ENCODE data around the gene JAZF1.

JAZF1 gene

GRCh38 chr7:27953777-27954176 is 226.8 kb downstream of the JAZF1 start:
- no peak overlapping the region for H3K27ac ChIP-seq (ENCODE audit: low read depth, low read length, severe bottlenecking)
- H3K9me3 ChIP-seq (ENCODE audit: control insufficient read depth, low read length), result no peaks in the 10 kb centered on the region
- no peak overlapping the region for H3K4me3 ChIP-seq (ENCODE audit: extremely low read depth, insufficient read depth, low read length, poor library complexity, severe bottlenecking)
- H3K36me3 ChIP-seq (ENCODE audit: control insufficient read depth, insufficient read depth, low read length), result no peaks in the 10 kb centered on the region
- no peaks in the 10 kb centered on the region for H3K4me1 ChIP-seq (ENCODE audit: control insufficient read depth, insufficient read depth, low read length, poor library complexity, severe bottlenecking)
- WGBS, 2 experiments (ENCODE audit: insufficient coverage in 2 of 2), result 100% methylated on average over 1 of the region's 1 CpG; no CpG with 5 or more reads in 1 of the 2 experiments

- no peaks in the 10 kb centered on the region for H3K4me1 ChIP-seq (ENCODE audit: control insufficient read depth, insufficient read depth, low read length, poor library complexity, severe bottlenecking)
- no peak overlapping the region for H3K4me3 ChIP-seq (ENCODE audit: extremely low read depth, insufficient read depth, low read length, poor library complexity, severe bottlenecking)
- no peaks in the 10 kb centered on the region for H3K36me3 ChIP-seq (ENCODE audit: control insufficient read depth, insufficient read depth, low read length)
- WGBS, 2 experiments (ENCODE audit: insufficient coverage in 2 of 2), result no CpG with 5 or more reads among the region's 1 CpG
- no peaks in the 10 kb centered on the region for H3K9me3 ChIP-seq (ENCODE audit: control insufficient read depth, low read length)
- H3K27ac ChIP-seq (ENCODE audit: low read depth, low read length, severe bottlenecking), result no peak overlapping the region
Measured at GRCh38 chr7:27953361-27953760, 227.2 kb downstream of the JAZF1 start.

- H3K36me3 ChIP-seq (ENCODE audit: control insufficient read depth, insufficient read depth, low read length), result no peaks in the 10 kb centered on the region
- no peak overlapping the region for H3K27ac ChIP-seq (ENCODE audit: low read depth, low read length, severe bottlenecking)
- no peak overlapping the region for H3K4me3 ChIP-seq (ENCODE audit: extremely low read depth, insufficient read depth, low read length, poor library complexity, severe bottlenecking)
- H3K4me1 ChIP-seq (ENCODE audit: control insufficient read depth, insufficient read depth, low read length, poor library complexity, severe bottlenecking), result no peaks in the 10 kb centered on the region
- no peaks in the 10 kb centered on the region for H3K9me3 ChIP-seq (ENCODE audit: control insufficient read depth, low read length)
- WGBS, 2 experiments (ENCODE audit: insufficient coverage in 2 of 2), result 100% methylated on average over 1 of the region's 3 CpGs; no CpG with 5 or more reads in 1 of the 2 experiments
Measured at GRCh38 chr7:27952456-27953285, 227.9 kb downstream of the JAZF1 start.

GRCh38 chr7:27950123-27950522 is 230.5 kb downstream of the JAZF1 start:
- H3K36me3 ChIP-seq (ENCODE audit: control insufficient read depth, insufficient read depth, low read length), result no peaks in the 10 kb centered on the region
- no peaks in the 10 kb centered on the region for H3K9me3 ChIP-seq (ENCODE audit: control insufficient read depth, low read length)
- no peaks in the 10 kb centered on the region for H3K4me1 ChIP-seq (ENCODE audit: control insufficient read depth, insufficient read depth, low read length, poor library complexity, severe bottlenecking)
- WGBS, 2 experiments (ENCODE audit: insufficient coverage in 2 of 2), result 80 to 94% methylated on average over 2 to 3 of the region's 3 CpGs
- no peak overlapping the region for H3K27ac ChIP-seq (ENCODE audit: low read depth, low read length, severe bottlenecking)
- H3K4me3 ChIP-seq (ENCODE audit: extremely low read depth, insufficient read depth, low read length, poor library complexity, severe bottlenecking), result no peak overlapping the region

GRCh38 chr7:27948861-27949260 is 231.7 kb downstream of the JAZF1 start:
- no peaks in the 10 kb centered on the region for H3K9me3 ChIP-seq (ENCODE audit: control insufficient read depth, low read length)
- 90% methylated on average over 2 of the region's 3 CpGs for WGBS, 2 experiments (ENCODE audit: insufficient coverage in 2 of 2)
- H3K4me1 ChIP-seq (ENCODE audit: control insufficient read depth, insufficient read depth, low read length, poor library complexity, severe bottlenecking), result no peaks in the 10 kb centered on the region
- H3K27ac ChIP-seq (ENCODE audit: low read depth, low read length, severe bottlenecking), result no peak overlapping the region
- H3K4me3 ChIP-seq (ENCODE audit: extremely low read depth, insufficient read depth, low read length, poor library complexity, severe bottlenecking), result no peak overlapping the region
- H3K36me3 ChIP-seq (ENCODE audit: control insufficient read depth, insufficient read depth, low read length), result no peaks in the 10 kb centered on the region

- WGBS, 2 experiments (ENCODE audit: insufficient coverage in 2 of 2), result 77 to 90% methylated on average over 4 to 5 of the region's 7 CpGs
Measured at GRCh38 chr7:27947586-27948278, 232.9 kb downstream of the JAZF1 start.

GRCh38 chr7:27946351-27946750 is 234.2 kb downstream of the JAZF1 start:
- 90% methylated on average over 2 of the region's 2 CpGs; no CpG with 5 or more reads in 1 of the 2 experiments for WGBS, 2 experiments (ENCODE audit: insufficient coverage in 2 of 2)
- no peaks in the 10 kb centered on the region for H3K9me3 ChIP-seq (ENCODE audit: control insufficient read depth, low read length)
- no peak overlapping the region for H3K27ac ChIP-seq (ENCODE audit: low read depth, low read length, severe bottlenecking)
- no peaks in the 10 kb centered on the region for H3K4me1 ChIP-seq (ENCODE audit: control insufficient read depth, insufficient read depth, low read length, poor library complexity, severe bottlenecking)
- H3K36me3 ChIP-seq (ENCODE audit: control insufficient read depth, insufficient read depth, low read length), result no peaks in the 10 kb centered on the region
- H3K4me3 ChIP-seq (ENCODE audit: extremely low read depth, insufficient read depth, low read length, poor library complexity, severe bottlenecking), result no peak overlapping the region

More at GRCh38 chr7:27947586-27948278, 232.9 kb downstream of the JAZF1 start:
- Histone ChIP-seq H3K4me1 (ENCODE audit: control insufficient read depth, insufficient read depth, low read length, poor library complexity, severe bottlenecking) (no peaks in the 10 kb centered on the region), H3K4me3 (ENCODE audit: extremely low read depth, insufficient read depth, low read length, poor library complexity, severe bottlenecking) (no peak overlapping the region), H3K36me3 (ENCODE audit: control insufficient read depth, insufficient read depth, low read length) (no peaks in the 10 kb centered on the region), H3K27ac (ENCODE audit: low read depth, low read length, severe bottlenecking) (no peak overlapping the region), H3K9me3 (ENCODE audit: control insufficient read depth, low read length) (no peaks in the 10 kb centered on the region)

GRCh38 chr7:27945058-27945795 is 235.4 kb downstream of the JAZF1 start:
- Histone ChIP-seq H3K36me3 (ENCODE audit: control insufficient read depth, insufficient read depth, low read length) (no peaks in the 10 kb centered on the region), H3K4me1 (ENCODE audit: control insufficient read depth, insufficient read depth, low read length, poor library complexity, severe bottlenecking) (no peaks in the 10 kb centered on the region)

GRCh38 chr7:27944643-27945042 is 236.0 kb downstream of the JAZF1 start:
- H3K36me3 ChIP-seq (ENCODE audit: control insufficient read depth, insufficient read depth, low read length), result no peaks in the 10 kb centered on the region
- H3K4me1 ChIP-seq (ENCODE audit: control insufficient read depth, insufficient read depth, low read length, poor library complexity, severe bottlenecking), result no peaks in the 10 kb centered on the region
- no peaks in the 10 kb centered on the region for H3K9me3 ChIP-seq (ENCODE audit: control insufficient read depth, low read length)
- H3K4me3 ChIP-seq (ENCODE audit: extremely low read depth, insufficient read depth, low read length, poor library complexity, severe bottlenecking), result no peak overlapping the region
- 90 to 100% methylated on average over 1 to 2 of the region's 6 CpGs for WGBS, 2 experiments (ENCODE audit: insufficient coverage in 2 of 2)
- no peak overlapping the region for H3K27ac ChIP-seq (ENCODE audit: low read depth, low read length, severe bottlenecking)

More at GRCh38 chr7:27945058-27945795, 235.4 kb downstream of the JAZF1 start:
- WGBS, 2 experiments (ENCODE audit: insufficient coverage in 2 of 2), result 91 to 92% methylated on average over 8 to 9 of the region's 10 CpGs
- Histone ChIP-seq H3K9me3 (ENCODE audit: control insufficient read depth, low read length) (no peaks in the 10 kb centered on the region), H3K27ac (ENCODE audit: low read depth, low read length, severe bottlenecking) (no peak overlapping the region), H3K4me3 (ENCODE audit: extremely low read depth, insufficient read depth, low read length, poor library complexity, severe bottlenecking) (no peak overlapping the region)

GRCh38 chr7:27943241-27943640 is 237.4 kb downstream of the JAZF1 start:
- no peaks in the 10 kb centered on the region for H3K36me3 ChIP-seq (ENCODE audit: control insufficient read depth, insufficient read depth, low read length)
- H3K9me3 ChIP-seq (ENCODE audit: control insufficient read depth, low read length), result no peaks in the 10 kb centered on the region
- H3K4me3 ChIP-seq (ENCODE audit: extremely low read depth, insufficient read depth, low read length, poor library complexity, severe bottlenecking), result no peak overlapping the region
- no peaks in the 10 kb centered on the region for H3K4me1 ChIP-seq (ENCODE audit: control insufficient read depth, insufficient read depth, low read length, poor library complexity, severe bottlenecking)
- no peak overlapping the region for H3K27ac ChIP-seq (ENCODE audit: low read depth, low read length, severe bottlenecking)
- WGBS, 2 experiments (ENCODE audit: insufficient coverage in 2 of 2), result 87 to 93% methylated on average over 13 to 14 of the region's 14 CpGs
